Measurements from ENCODE around the gene PDIA6.

The PDIA6 gene, protein sequence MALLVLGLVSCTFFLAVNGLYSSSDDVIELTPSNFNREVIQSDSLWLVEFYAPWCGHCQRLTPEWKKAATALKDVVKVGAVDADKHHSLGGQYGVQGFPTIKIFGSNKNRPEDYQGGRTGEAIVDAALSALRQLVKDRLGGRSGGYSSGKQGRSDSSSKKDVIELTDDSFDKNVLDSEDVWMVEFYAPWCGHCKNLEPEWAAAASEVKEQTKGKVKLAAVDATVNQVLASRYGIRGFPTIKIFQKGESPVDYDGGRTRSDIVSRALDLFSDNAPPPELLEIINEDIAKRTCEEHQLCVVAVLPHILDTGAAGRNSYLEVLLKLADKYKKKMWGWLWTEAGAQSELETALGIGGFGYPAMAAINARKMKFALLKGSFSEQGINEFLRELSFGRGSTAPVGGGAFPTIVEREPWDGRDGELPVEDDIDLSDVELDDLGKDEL

DNA sequence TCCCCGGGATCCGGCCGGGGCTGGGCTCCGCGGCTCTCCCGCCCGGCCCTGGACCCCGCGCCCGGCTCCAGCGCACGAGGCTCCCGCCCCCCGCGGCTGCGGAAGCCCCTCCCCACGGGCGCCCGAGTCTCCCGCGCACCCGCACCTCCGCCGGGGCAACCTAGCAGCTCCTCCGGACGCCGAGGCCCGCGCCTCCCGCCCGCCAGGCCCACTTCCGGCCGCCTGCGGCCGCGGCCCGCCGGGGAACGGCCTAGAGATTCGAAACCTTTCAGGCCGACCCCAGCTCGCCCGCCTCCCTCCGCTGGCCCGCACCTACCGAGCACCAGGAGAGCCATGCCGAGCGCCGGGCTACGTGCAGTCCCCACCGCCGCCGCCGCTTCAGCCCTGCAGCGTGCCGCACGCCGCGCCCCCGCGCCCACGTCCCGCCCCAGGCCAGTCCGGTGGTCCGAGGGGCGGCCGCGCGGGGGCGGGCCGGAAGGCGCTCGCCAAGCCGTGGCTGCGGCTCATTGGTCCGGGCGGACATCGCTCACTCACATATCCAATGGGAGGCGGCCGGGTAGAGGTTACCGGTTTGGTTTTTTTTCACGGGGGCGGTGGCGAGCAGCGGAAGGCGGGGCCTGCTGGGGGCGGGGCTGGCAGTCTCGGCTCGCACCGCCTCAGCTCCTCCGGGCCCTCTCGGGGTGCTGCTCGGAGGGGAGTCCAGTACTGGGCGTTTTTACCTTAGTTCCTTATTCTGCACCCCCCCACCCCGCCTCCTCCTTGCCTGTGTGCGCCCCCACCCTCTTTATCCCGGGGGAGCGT, at the start of gene PDIA6:
PDIA6 (minus strand) TSS at position 424 of the 801 bp plus-strand sequence; CDS start at position 335, 89 bp downstream.
- DNase-seq (ENCODE audit: extremely low read depth in 1 of 2, low read depth in 1 of 2): peak; percentile 81 to 90

DNA sequence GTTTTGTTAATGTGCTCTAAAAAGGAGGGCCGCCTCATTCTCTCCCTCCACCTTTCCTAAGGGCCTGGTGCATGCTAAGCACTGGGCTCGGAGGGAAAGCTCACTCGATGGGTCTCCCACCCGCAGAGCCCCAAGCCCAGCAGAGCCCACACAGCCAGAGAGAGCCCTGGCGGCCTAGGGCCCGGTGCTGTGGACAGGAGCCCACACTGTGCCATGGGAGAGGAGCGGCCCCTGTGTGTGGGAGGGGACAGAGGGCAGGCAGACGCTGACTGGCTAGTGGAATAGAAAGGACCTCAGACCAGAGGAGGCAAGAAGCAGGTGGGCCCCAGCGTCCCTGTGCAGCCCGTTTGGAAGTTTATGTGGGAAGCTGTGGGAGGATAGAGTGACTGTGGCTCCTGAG, 49.7 kb upstream of the PDIA6 start:
- DNase-seq (ENCODE audit: extremely low read depth in 1 of 2, low read depth in 1 of 2): no peak

DNA sequence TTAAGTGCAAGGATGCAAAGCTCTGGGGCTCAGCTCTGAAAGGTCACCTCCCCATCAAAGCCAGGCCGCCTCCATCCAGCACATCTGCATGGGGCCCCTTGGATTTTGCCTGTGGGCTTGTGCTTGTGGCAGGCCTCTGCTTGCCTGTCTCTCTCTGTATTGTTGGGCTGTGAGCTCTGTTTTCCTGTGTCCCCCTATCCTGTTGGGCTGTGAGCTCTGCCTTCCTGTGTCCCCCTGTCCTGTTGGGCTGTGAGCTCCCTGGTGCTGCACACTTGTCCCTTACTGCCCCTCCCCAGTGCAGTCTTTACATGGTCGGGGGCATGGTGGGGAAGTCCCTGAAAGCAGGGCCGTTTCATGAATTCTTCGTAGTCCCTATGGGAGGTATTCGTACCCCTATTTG, 49.2 kb upstream of the PDIA6 start:
- no peak for DNase-seq (ENCODE audit: extremely low read depth in 1 of 2, low read depth in 1 of 2)

DNA sequence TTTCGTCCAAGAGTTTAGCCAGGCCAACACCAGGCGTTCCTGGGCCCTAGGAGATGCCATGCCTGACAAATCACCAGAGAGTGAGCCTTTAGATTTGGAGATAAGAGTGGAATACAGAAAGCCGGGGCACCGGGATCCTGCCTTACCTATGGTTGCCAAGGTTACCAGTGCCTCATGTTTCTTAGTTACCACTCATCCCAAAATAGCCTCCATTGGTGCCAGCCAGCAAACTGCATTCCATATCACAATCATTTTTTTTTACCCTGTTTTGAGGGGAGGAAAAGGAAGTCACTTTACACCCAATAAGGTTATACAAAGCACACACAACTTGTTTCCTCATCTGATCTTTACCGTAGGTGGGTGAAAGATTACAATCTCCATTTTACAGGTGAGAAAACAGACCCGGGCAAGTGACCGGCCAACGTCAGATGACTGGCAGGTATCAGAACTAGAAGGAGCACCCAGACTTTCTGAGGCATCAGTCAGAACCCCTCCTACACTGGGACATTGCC, 48.3 kb upstream of the PDIA6 start:
- no peak for DNase-seq (ENCODE audit: extremely low read depth in 1 of 2, low read depth in 1 of 2)

DNA sequence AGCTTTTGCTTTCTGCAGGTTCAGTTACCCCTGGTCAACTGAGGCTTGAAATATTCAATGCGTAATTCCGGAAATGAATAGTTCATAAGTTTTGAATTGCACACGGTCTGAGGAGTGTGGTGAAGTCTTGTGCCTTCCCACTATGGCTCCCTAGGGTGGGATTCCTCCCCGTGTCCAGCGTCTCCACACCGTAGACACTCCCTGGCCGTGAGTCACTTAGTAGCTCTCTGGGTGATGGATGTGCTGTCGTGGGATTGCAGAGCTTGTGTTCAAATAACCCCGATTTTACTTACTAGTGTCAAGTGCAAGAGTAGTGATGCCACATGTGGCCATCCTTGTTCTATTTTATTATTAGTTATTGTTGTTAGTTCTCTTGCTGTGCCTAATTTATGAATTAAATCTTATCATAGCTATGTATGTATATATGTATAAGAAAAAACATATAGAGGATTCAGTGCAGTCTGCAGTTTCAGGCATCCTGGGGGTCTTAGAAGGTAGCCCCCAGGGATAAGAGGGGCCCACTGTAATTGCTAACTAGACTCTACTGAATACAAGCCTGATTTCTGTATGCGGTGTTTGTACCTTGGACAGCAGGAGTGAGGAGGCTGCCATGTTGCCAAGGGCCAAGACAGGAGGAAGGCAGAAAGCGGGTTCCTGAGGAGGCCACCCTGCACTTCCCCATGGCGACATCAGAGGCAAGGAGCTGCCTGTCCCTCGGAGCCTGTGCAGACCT, 47.7 kb upstream of the PDIA6 start:
- no peak for DNase-seq (ENCODE audit: extremely low read depth in 1 of 2, low read depth in 1 of 2)

DNA sequence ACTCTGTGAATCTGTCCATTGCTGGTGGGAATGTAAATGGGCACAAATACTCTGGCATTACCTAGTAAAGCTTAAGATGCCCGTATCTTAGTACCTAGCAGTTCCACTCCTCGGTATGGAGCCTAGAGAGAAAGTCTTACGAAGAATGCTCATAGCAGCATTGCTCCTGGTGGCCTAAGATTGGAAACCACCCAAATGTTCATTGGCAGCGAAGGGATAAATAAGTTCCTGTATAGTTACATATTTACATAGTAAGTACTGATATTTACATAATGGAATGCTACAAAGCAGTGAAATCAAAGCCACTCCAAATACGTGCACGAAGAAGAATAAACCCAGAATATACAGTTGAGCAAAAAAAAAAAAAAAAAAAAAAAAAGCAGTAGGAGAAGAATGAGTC, 46.7 kb upstream of the PDIA6 start:
- no peak for DNase-seq (ENCODE audit: extremely low read depth in 1 of 2, low read depth in 1 of 2)

DNA sequence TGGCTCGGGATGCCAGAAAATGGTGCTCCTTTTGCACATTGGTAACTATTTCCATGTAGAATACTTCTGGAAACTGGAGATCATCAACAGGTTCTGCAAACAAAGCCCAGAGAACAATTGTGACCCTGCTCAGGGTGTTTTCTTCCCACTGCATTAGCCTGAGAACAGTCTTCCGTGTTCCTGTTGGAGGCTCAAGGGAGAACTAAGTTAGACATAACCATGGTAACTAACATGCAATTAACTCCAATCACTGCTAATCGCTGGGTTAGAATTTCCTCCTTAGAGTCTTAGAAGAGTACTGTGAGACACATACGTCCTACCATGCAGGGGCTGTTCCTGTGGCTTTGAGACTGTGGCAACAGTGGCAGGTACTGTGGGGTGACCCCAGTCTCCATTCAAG, 36.0 kb upstream of the PDIA6 start:
- no peak for DNase-seq (ENCODE audit: extremely low read depth in 1 of 2, low read depth in 1 of 2)

DNA sequence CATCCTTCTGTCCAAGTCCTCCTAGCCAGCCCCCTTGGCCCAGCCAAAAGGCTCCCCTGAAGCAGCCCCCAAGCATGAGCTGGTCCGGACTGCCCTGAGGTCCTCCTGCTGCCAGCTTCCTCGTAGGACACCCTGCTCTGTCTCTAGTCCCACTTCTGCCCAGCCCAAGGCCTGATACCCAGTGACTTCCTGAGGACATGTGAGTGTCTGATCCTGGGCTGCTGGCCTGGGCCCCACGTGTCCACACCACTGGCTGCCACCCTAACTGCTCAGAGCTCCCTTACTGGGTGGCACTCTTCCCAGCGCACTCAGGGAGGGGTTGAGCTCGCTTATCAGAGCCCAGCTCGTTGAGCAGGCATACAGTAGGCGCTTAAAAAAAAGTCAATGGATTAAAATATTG, 34.4 kb upstream of the PDIA6 start:
- no peak for DNase-seq (ENCODE audit: extremely low read depth in 1 of 2, low read depth in 1 of 2)

DNA sequence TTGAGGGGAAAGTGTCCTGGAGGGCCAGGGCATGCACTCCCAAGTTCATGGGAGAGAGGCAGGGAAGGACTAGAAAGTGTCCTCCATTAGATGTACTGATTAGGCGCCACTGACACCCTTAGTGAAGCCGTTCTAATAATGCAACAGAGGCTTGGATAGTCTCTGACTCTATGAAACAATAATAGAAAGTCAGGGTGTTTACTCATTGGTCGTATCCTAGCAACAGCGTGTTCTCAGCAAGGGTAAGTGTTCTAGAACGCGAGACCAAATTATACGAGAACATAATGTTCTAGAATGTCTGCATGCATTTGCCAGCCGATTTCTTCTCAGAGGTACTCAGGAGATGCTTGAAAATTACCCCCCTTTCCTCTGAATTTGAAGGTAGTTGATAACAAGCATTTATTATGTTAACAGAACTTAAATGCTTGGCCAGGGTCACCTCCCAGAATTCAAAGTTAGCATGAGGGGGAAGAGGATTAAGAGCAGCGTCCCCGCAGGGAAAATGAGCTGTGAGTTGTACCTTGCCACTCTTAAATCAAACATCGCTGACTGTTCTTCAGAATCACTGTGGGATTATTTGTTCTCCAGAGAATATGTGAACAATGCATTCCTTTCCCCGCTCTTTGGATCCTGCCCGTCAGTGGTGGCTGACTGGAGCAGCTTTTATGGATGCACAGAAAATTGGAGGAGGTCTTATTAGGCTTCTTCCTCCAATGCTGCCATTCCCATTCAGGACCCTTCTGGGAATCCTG, 33.7 kb upstream of the PDIA6 start:
- DNase-seq (ENCODE audit: extremely low read depth in 1 of 2, low read depth in 1 of 2): no peak

DNA sequence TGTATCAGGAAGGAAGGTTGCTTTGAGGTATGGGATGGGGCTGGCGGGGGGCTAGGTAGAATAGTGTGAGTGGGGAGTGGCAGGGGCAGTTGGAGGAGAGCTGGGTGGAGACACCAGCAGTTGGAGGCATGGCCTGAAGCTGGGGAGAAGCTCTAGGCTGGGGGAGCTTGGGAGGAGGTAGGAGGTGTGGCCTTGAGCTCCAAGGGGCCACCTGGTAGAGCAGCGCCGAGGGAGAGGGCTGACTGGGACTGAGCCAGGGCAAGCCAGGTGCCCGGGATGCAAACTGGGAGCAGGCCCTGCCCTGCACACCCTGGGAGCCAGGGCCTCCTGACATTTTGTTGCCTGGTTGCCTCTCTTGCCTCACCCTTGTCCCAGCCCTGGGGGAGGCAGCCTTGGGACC, 33.1 kb upstream of the PDIA6 start:
- no peak for DNase-seq (ENCODE audit: extremely low read depth in 1 of 2, low read depth in 1 of 2)

DNA sequence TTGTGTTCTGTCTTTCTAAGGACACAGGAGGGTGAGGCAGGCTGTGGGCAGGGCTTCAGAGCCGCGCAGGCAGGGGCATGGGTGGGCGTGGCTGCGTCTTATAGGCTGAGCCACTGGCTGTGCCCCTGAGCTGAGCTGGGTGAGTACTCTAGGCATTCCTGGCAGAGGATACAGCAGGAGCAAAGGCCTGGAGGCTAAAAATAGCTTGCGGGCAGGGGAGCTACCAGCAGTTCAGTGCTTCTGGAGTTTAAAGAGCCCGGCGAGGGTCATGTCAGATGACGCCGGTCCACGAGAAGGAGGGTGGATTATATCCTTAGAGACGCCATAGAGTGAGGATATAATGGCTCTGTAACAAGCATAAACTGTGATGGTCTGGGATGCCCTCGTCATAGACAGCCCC, 31.5 kb upstream of the PDIA6 start:
- DNase-seq (ENCODE audit: extremely low read depth in 1 of 2, low read depth in 1 of 2): no peak

DNA sequence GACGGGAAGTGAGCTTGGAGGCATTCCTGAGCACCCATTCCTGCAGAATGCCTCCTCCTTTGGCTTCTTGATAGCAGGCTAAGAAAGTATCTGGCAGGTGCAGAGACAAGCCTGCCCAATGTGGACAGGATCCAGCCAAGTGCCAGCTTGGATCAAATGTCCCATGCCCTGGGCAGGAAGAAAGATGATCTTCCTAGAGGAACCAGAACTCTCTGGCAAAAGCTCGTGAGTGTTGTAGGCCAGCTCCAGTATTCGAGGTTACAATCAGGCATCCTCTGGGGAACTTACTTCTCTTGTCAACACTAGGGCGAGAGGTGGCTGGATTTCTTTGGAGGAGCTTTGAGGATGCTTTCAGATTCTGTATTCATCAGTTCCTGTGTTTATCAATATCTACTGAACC, 29.9 kb upstream of the PDIA6 start:
- DNase-seq (ENCODE audit: extremely low read depth in 1 of 2, low read depth in 1 of 2): no peak

DNA sequence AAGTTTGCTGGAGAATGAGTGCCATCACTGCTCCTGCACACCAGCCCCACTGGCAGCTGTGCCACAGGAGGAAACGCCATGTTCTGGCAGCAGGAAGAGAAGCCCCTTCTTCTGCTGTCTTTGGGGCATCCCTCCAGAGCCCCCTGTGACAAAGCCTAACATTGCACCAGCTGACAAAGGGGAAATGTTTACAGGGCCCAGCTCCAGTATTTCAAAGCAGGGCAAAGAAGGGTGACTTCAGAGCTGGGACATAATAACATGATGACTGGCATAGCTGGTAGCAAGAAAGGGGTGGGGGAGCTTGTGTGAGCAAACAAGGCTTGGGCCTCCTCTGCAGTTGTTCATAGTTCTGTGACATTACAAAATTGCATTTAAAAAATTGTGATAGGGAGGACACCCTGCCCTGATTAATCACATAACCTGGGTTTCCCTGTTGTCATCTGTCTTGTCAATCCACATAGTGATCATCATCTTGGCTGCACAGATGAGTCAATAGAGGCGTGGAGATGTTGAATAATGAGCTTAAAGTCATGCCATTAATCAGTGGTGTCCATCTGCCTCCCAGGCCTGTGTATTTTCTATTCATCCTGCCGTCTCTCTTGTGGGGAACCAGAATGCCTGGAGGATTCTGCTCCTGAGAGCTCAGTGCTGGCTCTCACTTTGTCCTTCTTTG, 29.1 kb upstream of the PDIA6 start:
- no peak for DNase-seq (ENCODE audit: extremely low read depth in 1 of 2, low read depth in 1 of 2)

DNA sequence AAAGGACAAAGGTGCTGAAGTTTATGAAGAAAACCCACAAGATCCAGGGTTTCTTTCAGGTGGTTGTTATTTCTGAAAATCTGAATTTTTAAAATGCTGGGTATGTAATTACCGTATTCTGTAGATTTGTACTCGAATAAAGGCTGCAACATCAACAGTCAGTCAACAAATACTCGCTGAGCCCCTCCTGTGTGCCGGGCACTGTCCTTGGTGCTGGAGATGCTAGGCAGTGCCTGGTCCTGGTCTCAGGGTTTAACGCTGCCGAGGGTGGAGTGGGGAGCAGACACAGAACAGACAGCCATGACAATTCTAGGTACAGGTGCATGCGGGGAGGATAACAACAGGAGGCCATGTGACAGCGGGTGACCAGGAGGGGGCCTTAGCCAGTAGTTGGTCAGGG, 27.2 kb upstream of the PDIA6 start:
- no peak for DNase-seq (ENCODE audit: extremely low read depth in 1 of 2, low read depth in 1 of 2)

DNA sequence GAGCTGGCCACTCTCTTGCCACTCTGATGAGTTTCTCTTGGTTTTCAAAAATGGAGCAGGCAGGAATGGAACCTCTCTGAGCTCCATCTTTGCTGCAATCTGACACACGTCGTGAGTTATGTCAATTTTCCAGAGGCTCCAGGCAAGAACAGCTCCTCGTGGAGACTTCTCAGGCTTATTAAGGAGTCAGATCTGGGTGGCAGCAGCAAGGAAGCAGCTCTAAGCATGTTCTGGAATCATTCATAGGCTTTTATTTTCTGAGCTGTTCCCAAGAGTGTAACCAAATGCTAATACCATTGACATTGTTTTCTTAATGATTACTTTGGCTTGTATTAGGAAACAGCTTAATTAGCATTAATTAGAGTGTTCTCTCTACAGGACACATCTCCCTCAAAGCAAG, 26.1 kb upstream of the PDIA6 start:
- no peak for DNase-seq (ENCODE audit: extremely low read depth in 1 of 2, low read depth in 1 of 2)

DNA sequence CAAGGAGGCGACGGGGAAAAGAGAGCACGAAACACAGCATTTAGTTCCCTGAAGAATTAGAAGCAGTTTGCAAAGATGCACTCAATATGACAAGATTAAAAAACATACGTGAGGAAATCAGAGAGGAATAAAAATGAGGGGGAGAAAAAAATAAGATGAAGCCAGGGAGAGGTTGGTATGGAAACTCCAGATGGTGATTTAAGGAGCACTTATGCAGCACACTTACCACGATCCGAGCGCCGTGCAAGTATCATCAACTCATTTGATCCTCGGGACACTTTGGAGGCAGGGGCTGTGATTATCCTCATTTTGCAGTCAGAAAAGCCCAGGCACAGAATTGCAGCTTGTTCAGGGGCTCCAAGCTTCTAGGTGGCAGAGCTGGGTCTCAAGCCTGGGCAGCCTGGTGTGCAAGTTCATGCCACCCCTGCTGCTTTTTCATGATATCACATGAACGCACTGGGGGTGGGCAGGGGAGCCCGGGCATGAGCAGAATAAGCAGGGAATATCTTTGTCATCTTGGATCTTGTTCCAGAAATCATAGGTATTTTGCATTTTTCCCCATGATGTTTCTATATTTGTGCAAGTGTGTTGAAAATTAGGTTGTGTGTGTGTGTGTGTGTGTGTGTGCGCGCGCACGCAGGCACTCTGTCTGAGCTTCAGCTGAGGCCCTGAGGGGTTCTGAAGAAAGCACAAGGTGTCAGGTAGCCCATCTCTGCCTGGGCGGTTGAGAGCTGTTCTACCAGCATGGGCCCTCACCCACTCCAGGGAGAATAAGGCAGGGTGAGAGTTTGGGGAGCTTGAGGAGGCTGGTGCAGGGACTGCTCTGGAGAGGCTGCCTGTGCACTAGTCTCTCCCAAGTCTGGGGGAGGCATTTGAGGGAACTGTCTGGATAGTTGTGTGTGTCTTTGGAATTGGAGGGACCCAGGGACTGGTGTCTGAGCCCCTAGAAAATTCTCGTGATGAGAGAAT, 25.0 kb upstream of the PDIA6 start:
- DNase-seq (ENCODE audit: extremely low read depth in 1 of 2, low read depth in 1 of 2): no peak

DNA sequence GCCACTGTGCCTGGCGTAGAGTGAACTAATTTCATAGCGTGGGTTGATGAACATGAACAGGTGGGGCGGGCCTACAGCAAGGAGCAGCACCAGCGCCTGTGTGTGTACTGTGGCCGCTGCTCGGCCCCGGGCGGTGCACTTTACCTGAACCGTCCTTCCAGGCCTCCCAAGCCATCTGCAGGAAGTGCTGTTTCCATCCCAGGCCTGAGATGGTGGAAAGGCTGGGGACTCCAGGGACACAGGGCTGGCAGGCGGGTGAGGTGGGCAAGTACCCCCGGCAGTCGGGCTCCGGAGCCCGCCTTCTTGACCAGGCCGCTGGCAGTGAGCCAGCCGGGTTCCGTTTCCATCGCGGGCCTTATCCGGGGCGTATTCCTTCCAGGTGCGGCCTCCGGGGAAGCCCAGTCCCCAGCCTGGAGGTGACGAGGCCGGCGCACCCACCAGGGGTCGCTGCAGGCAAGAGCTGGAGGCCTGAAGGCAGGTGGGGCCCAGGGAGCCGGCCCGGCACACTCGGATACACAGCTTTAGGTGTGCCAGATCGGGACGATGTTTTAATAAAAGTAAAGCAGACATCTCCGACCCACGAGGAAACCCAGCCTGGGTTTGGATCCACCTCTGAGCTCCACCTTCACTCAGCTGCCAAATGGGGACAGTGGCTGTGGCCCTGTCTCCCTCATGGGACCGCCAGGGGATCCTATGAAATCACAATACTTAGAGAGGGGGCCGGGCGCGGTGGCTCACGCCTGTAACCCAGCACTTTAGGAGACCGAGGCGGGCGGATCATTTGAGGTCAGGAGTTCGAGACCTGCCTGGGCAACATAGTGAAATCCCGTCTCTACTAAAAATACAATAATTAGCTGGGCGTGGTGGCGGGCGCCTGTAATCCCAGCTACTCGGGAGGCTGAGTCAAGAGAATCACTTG, 22.7 kb upstream of the PDIA6 start:
- DNase-seq (ENCODE audit: extremely low read depth in 1 of 2, low read depth in 1 of 2): peak; percentile 20 to 68
